ENCODE measurements around the gene POU3F1. TPM values are rescaled to one million over a fixed set of nuclear protein-coding genes. Genes with fewer than 3 reads are reported as not detected.

Gene POU3F1
- total RNA-seq, 1 donor = under 0.01 TPM

- Histone ChIP-seq H3K4me2 (ENCODE audit: insufficient read depth, low read length) (no peak overlapping the region), H3K9me3 (ENCODE audit: low read depth, low read length) (no peaks in the 10 kb centered on the region), H3K4me3 (ENCODE audit: insufficient read depth, low read length) (no peak overlapping the region), H3K36me3 (ENCODE audit: insufficient read depth, low read length) (no peaks in the 10 kb centered on the region), H3K4me1 (ENCODE audit: insufficient read depth, low read length) (no peaks in the 10 kb centered on the region), H4K20me1 (ENCODE audit: insufficient read depth, low read length) (no peaks in the 10 kb centered on the region), H2AFZ (ENCODE audit: low read length) (no peak overlapping the region), H3K27me3 (ENCODE audit: insufficient read depth, low read length) (no peaks in the 10 kb centered on the region), H3K27ac (ENCODE audit: low read depth, low read length) (no peak overlapping the region), H3K79me2 (ENCODE audit: insufficient read depth, low read length) (no peaks in the 10 kb centered on the region)
- TF ChIP-seq, protein P1, sequence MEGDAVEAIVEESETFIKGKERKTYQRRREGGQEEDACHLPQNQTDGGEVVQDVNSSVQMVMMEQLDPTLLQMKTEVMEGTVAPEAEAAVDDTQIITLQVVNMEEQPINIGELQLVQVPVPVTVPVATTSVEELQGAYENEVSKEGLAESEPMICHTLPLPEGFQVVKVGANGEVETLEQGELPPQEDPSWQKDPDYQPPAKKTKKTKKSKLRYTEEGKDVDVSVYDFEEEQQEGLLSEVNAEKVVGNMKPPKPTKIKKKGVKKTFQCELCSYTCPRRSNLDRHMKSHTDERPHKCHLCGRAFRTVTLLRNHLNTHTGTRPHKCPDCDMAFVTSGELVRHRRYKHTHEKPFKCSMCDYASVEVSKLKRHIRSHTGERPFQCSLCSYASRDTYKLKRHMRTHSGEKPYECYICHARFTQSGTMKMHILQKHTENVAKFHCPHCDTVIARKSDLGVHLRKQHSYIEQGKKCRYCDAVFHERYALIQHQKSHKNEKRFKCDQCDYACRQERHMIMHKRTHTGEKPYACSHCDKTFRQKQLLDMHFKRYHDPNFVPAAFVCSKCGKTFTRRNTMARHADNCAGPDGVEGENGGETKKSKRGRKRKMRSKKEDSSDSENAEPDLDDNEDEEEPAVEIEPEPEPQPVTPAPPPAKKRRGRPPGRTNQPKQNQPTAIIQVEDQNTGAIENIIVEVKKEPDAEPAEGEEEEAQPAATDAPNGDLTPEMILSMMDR (IDR thresholded peaks at IDR 0.05; ENCODE audit: extremely low read depth, low read depth, low read length) = no peak
- no peak for DNase-seq (ENCODE audit: insufficient read length, low spot score, missing footprints)
Observed at GRCh38 chr1:38079019-38079418, 32.4 kb upstream of the POU3F1 start.

GRCh38 chr1:38077523-38078147, 31.0 kb upstream of the POU3F1 start:
- Histone ChIP-seq H4K20me1 (ENCODE audit: insufficient read depth, low read length) (no peaks in the 10 kb centered on the region), H3K4me1 (ENCODE audit: insufficient read depth, low read length) (no peaks in the 10 kb centered on the region), H3K4me3 (ENCODE audit: insufficient read depth, low read length) (no peak overlapping the region), H3K9me3 (ENCODE audit: low read depth, low read length) (no peaks in the 10 kb centered on the region), H3K36me3 (ENCODE audit: insufficient read depth, low read length) (no peaks in the 10 kb centered on the region), H3K4me2 (ENCODE audit: insufficient read depth, low read length) (no peak overlapping the region), H3K79me2 (ENCODE audit: insufficient read depth, low read length) (no peaks in the 10 kb centered on the region), H2AFZ (ENCODE audit: low read length) (no peak overlapping the region), H3K27ac (ENCODE audit: low read depth, low read length) (no peak overlapping the region), H3K27me3 (ENCODE audit: insufficient read depth, low read length) (no peaks in the 10 kb centered on the region)
- no peak for DNase-seq (ENCODE audit: insufficient read length, low spot score, missing footprints)
- TF ChIP-seq, protein P1 (IDR thresholded peaks at IDR 0.05; ENCODE audit: extremely low read depth, low read depth, low read length) = no peak

DNA sequence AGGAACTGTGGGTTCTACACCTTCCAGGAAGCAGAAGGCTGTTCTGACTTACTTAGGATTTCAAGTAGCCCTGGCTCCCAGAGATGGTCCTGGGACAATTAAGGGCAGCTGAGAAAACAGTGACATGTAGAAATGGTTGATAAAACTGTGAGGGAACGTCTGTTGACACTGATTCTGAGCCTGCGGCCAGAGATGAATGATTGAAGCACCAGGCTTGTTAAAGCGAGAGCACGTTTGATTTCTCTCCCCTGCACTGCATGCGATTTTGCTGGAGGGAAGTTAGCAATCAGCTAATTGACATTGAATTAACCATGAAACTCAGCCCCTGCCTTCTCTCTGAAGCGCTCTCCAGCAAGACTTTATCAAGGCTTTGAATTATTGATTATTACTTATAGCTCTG, 29.9 kb upstream of the POU3F1 start:
- Histone ChIP-seq H3K4me2 (ENCODE audit: insufficient read depth, low read length) (no peak overlapping the region), H3K79me2 (ENCODE audit: insufficient read depth, low read length) (no peaks in the 10 kb centered on the region), H3K4me3 (ENCODE audit: insufficient read depth, low read length) (no peak overlapping the region), H3K4me1 (ENCODE audit: insufficient read depth, low read length) (no peaks in the 10 kb centered on the region), H3K27ac (ENCODE audit: low read depth, low read length) (no peak overlapping the region), H3K36me3 (ENCODE audit: insufficient read depth, low read length) (no peaks in the 10 kb centered on the region), H3K9me3 (ENCODE audit: low read depth, low read length) (no peaks in the 10 kb centered on the region), H2AFZ (ENCODE audit: low read length) (no peak overlapping the region), H3K27me3 (ENCODE audit: insufficient read depth, low read length) (no peaks in the 10 kb centered on the region), H4K20me1 (ENCODE audit: insufficient read depth, low read length) (no peaks in the 10 kb centered on the region)
- TF ChIP-seq, protein P1 (IDR thresholded peaks at IDR 0.05; ENCODE audit: extremely low read depth, low read depth, low read length) = no peak
- no peak for DNase-seq (ENCODE audit: insufficient read length, low spot score, missing footprints)

GRCh38 chr1:38076038-38076437, 29.4 kb upstream of the POU3F1 start:
- H3K27ac ChIP-seq (ENCODE audit: low read depth, low read length) = no peak overlapping the region

More at GRCh38 chr1:38076038-38076437, 29.4 kb upstream of the POU3F1 start:
- Histone ChIP-seq H3K4me3 (ENCODE audit: insufficient read depth, low read length) (no peak overlapping the region), H3K27me3 (ENCODE audit: insufficient read depth, low read length) (no peaks in the 10 kb centered on the region), H3K79me2 (ENCODE audit: insufficient read depth, low read length) (no peaks in the 10 kb centered on the region), H3K9me3 (ENCODE audit: low read depth, low read length) (no peaks in the 10 kb centered on the region), H3K36me3 (ENCODE audit: insufficient read depth, low read length) (no peaks in the 10 kb centered on the region), H2AFZ (ENCODE audit: low read length) (no peak overlapping the region), H3K4me1 (ENCODE audit: insufficient read depth, low read length) (no peaks in the 10 kb centered on the region), H3K4me2 (ENCODE audit: insufficient read depth, low read length) (no peak overlapping the region), H4K20me1 (ENCODE audit: insufficient read depth, low read length) (no peaks in the 10 kb centered on the region)
- peak; percentile 72 for DNase-seq (ENCODE audit: insufficient read length, low spot score, missing footprints)
- TF ChIP-seq, protein P1 (IDR thresholded peaks at IDR 0.05; ENCODE audit: extremely low read depth, low read depth, low read length) = no peak

Data from osteoblast (primary cell).